ENCODE data around the gene GOLGA8B.
"Not testable (repeated sequence)": the region's sequence is repeated elsewhere in the genome, so short reads cannot be mapped to it uniquely, and the experiment has no call there.

Gene GOLGA8B

GRCh38 chr15:34572019-34572641 is 11.3 kb downstream of the GOLGA8B start:
- DNase-seq (ENCODE audit: low read depth); H3K4me3 ChIP-seq (ENCODE audit: low read depth, low read length); in situ Hi-C loops (cut with HindIII; ENCODE audit: low sequenced_read_pairs): not testable (repeated sequence)

- in situ Hi-C loops (cut with HindIII; ENCODE audit: low sequenced_read_pairs); DNase-seq (ENCODE audit: low read depth); H3K4me3 ChIP-seq (ENCODE audit: low read depth, low read length): not testable (repeated sequence)
Observed at GRCh38 chr15:34569670-34570396, 13.6 kb downstream of the GOLGA8B start.

- in situ Hi-C loops (cut with HindIII; ENCODE audit: low sequenced_read_pairs); H3K4me3 ChIP-seq (ENCODE audit: low read depth, low read length); DNase-seq (ENCODE audit: low read depth): not testable (repeated sequence)
Observed at GRCh38 chr15:34567174-34567573, 16.3 kb downstream of the GOLGA8B start.

- in situ Hi-C loops (cut with HindIII; ENCODE audit: low sequenced_read_pairs); DNase-seq (ENCODE audit: low read depth); H3K4me3 ChIP-seq (ENCODE audit: low read depth, low read length): not testable (repeated sequence)
Observed at GRCh38 chr15:34564711-34565110, 18.7 kb downstream of the GOLGA8B start.

- DNase-seq (ENCODE audit: low read depth); H3K4me3 ChIP-seq (ENCODE audit: low read depth, low read length); in situ Hi-C loops (cut with HindIII; ENCODE audit: low sequenced_read_pairs): not testable (repeated sequence)
Observed at GRCh38 chr15:34560814-34561213, 22.6 kb downstream of the GOLGA8B start.

- DNase-seq (ENCODE audit: low read depth); H3K4me3 ChIP-seq (ENCODE audit: low read depth, low read length); in situ Hi-C loops (cut with HindIII; ENCODE audit: low sequenced_read_pairs): not testable (repeated sequence)
Observed at GRCh38 chr15:34559764-34560163, 23.7 kb downstream of the GOLGA8B start.

- DNase-seq (ENCODE audit: low read depth); in situ Hi-C loops (cut with HindIII; ENCODE audit: low sequenced_read_pairs): not testable (repeated sequence)
Observed at GRCh38 chr15:34555162-34555561, 28.3 kb downstream of the GOLGA8B start.

GRCh38 chr15:34554716-34555115 is 28.7 kb downstream of the GOLGA8B start:
- H3K4me3 ChIP-seq (ENCODE audit: low read depth, low read length); in situ Hi-C loops (cut with HindIII; ENCODE audit: low sequenced_read_pairs): not testable (repeated sequence)

More at GRCh38 chr15:34555162-34555561, 28.3 kb downstream of the GOLGA8B start:
- not testable (repeated sequence) for H3K4me3 ChIP-seq (ENCODE audit: low read depth, low read length)

GRCh38 chr15:34554126-34554525 is 29.3 kb downstream of the GOLGA8B start:
- DNase-seq (ENCODE audit: low read depth); in situ Hi-C loops (cut with HindIII; ENCODE audit: low sequenced_read_pairs); H3K4me3 ChIP-seq (ENCODE audit: low read depth, low read length): not testable (repeated sequence)

More at GRCh38 chr15:34554716-34555115, 28.7 kb downstream of the GOLGA8B start:
- not testable (repeated sequence) for DNase-seq (ENCODE audit: low read depth)

- in situ Hi-C loops (cut with HindIII; ENCODE audit: low sequenced_read_pairs); DNase-seq (ENCODE audit: low read depth); H3K4me3 ChIP-seq (ENCODE audit: low read depth, low read length): not testable (repeated sequence)
Observed at GRCh38 chr15:34550129-34550528, 33.3 kb downstream of the GOLGA8B start.

GRCh38 chr15:34549381-34549809 is 34.1 kb downstream of the GOLGA8B start:
- H3K4me3 ChIP-seq (ENCODE audit: low read depth, low read length); DNase-seq (ENCODE audit: low read depth); in situ Hi-C loops (cut with HindIII; ENCODE audit: low sequenced_read_pairs): not testable (repeated sequence)

GRCh38 chr15:34543860-34544649 is 39.4 kb downstream of the GOLGA8B start:
- DNase-seq (ENCODE audit: low read depth); H3K4me3 ChIP-seq (ENCODE audit: low read depth, low read length); in situ Hi-C loops (cut with HindIII; ENCODE audit: low sequenced_read_pairs): not testable (repeated sequence)

GRCh38 chr15:34535857-34536256 is 47.6 kb downstream of the GOLGA8B start:
- in situ Hi-C loops (cut with HindIII; ENCODE audit: low sequenced_read_pairs); DNase-seq (ENCODE audit: low read depth); H3K4me3 ChIP-seq (ENCODE audit: low read depth, low read length): not testable (repeated sequence)
